CD4-positive, alpha-beta T cell treated with Interleukin-17A for 1 hour (primary cell): ENCODE measurements around the gene MYOZ3.
A peak's percentile ranks its signal among the peaks of the same experiment; 100 is the strongest.

ENCODE experiments used
- DNase-seq: peaks from one replicate; pipeline ENCODE4 v3.0.0-alpha.2; 2020

Gene MYOZ3

GRCh38 chr5:150660108-150660831 is 781 bp upstream of the MYOZ3 start:
- DNase-seq, result no peak

DNA sequence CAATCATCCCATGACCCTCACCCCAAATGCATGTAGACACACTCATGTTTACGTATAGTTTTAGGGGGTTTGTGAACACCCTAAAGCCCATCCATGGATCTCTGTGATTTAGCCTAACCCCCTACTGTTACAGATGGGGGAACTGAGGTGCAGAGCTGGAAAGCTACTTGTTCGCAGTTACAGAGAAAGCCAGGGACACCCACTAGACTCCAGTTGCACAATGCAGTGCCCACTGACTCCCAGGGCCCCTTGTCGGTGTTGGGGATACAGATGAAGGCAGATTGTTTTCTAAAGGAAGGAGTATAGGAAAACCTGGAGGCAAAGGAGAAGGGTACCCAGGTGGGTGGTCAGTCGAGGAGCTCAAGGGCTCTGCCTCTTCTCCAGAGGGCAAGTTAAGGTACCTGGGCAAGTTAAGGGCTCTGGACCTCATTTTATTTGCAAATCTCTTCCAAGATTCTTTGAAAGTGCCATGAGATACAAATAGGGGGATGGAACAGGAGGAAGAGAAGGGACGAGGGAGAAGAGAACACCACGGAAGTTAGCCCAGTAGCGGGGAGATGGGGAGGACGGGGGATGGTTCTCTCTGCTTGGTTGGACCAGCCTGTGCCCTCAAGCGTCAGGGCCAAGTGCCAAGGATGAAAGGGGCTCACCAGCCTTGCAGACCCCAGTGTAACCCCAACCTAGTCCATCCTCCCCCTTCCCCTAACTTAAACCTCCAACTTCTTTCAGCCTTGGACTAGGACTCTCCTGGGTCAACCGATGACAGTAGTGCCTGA is 958 bp downstream of the MYOZ3 start:
- DNase-seq, result no peak

- DNase-seq, result no peak
Measured at GRCh38 chr5:150662731-150663516, 1.9 kb downstream of the MYOZ3 start.

DNA sequence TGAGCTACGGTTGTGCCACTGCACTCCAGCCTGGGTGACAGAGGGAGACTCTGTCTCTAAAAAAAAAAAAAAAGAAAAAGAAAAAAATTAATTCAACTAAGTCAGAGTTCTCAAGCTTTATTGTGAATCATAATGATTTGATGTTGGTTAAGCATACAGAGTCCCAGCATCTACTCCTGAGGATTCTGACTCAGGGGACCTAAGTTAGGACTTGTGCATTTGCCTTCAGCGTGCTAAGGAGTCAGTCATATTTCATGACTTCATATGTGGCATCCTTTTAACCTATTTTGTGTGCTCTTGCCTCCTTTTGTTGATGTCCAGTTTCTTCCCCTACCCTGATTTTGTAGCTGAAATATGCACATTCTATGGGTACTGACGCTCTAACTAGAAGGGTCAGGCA is 2.9 kb downstream of the MYOZ3 start:
- DNase-seq, result no peak

DNA sequence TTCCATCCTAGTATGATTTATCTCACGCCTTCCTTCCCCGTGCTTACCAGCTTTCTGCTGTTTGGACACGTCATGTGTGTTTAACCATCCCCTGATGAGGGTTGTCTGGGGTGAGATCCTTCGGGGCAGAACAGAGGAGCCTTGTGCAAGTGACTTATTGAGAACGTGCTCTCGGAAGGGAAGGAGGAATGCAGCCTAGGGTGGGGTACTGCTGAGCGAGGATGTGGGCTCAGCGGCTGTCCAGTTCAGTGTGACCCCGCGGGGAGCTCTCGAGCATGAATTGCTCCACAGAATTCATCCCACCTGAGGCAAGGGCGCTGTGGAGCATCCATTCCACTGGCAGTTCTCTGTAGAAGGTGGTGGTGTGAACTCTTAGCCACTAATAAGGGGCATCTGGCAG is 4.0 kb downstream of the MYOZ3 start:
- DNase-seq, result no peak

DNA sequence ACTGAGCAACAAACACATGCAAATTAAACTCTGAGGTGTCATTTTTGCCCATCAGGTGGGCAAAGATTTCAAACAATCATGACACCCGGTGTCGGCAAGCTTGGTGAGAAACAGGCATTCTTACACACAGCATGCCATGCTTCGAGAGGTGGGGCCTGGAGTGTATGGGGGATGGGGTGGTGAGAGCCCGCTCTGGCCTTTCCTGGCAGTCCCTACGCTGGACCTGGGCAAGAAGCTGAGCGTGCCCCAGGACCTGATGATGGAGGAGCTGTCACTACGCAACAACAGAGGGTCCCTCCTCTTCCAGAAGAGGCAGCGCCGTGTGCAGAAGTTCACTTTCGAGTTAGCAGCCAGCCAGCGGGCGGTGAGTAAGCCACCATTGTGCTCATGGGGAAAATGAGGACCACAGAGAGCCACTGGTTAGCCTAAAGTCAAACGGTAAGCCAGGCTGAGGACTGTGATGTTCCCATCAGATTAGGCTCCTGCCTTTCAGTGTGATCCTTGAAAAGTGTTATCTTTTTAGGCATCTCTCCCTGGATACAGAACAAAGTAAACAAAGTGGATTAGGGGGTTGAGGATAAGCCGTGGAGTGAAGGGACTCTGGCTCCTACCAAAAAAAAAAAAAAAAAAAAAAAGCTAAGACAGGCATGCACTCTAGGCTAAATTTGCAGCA is 9.4 kb downstream of the MYOZ3 start:
- no peak for DNase-seq

DNA sequence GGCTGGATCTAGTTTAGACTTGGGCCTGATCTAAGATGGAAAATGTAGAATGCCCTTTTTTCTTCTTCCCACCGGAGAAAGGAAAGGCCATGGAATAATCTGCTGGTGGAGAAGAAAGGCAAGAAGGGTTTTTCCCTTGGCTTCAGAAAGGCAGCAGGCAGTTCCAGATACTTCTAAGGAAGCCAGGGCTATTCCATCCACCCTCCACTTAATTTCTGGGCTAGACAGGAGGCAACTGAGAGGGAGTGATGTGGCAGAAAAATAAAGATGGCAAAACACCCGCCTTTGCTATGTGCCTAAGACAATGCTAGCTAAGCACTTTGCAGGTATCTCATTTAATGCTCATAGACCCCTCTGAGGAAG is 9.9 kb downstream of the MYOZ3 start:
- DNase-seq, result no peak

- DNase-seq, result peak; percentile 10
Measured at GRCh38 chr5:150671509-150672236, 10.6 kb downstream of the MYOZ3 start.

DNA sequence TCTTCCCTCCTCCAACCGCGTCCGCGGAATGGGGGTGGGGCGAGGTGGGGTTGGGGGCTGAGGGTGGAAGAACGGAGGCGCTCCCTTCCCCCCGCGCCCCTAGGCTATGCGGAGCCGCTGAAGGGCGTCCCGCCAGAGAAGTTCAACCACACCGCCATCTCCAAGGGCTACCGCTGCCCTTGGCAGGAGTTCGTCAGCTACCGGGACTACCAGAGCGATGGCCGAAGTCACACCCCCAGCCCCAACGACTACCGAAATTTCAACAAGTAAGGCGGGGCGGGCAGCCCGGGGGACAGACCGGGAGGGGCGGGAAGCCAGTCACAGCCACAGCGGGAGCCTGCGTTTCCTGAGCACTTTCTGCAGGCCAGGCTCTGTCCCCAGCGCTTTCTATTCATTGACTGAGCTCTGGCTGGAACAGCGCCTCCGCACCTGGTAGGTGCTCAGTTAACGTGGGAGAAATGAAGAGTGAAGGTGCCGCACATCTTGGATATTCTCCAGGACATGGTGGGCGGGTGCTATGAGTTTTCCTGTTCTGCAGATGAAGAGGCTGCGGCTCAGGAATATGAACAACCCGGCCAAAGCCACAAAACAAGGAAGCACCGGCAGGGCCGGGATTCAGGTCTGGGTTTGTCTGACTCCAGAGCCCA is 11.3 kb downstream of the MYOZ3 start:
- DNase-seq, result peak; percentile 20

DNA sequence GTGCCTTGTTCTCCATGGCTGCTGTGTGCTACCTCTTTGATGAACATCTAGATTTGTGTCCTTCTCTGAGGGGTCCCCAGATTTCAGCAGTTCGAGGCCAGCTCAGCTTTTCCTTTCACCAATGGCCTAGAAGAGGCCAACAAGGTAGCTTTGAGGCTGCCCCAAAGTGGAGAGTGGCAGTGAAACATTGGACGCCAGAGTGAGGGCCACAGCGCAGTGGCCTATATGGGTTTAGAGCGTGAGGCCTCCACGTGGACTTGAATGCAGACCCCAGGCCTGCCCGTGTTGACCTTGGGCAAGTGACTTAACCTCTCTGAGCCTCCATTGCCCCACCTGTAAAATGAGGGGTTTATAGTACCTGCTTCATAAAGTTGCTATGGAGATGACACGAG is 11.8 kb downstream of the MYOZ3 start:
- DNase-seq, result no peak

DNA sequence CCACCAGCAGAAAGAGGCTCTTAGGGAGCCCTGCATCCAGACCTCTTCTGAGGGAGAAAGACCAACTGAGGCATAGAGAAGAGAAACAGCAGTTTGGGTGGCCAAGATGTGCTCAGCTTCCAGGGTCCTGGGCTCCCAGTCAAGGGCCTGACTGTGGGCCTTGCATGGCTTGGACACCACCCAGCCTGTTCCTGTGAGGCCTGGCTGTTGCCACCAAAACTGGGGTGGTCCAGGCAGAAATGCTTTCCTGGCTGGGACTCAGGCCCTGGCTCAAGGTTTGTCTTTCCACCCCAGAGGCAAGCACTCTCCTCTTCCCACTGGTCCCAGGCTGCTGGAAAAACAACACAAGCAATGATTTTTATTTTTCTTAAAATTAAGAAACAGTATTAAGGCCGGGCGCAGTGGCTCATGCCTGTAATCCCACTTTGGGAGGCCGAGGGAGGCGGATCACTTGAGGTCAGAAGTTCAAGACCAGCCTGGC is 13.3 kb downstream of the MYOZ3 start:
- DNase-seq, result no peak

GRCh38 chr5:150675069-150675468 is 14.0 kb downstream of the MYOZ3 start:
- DNase-seq, result no peak

- DNase-seq, result no peak
Measured at GRCh38 chr5:150676578-150676977, 15.5 kb downstream of the MYOZ3 start.

- no peak for DNase-seq
Measured at GRCh38 chr5:150689120-150689519, 28.1 kb downstream of the MYOZ3 start.

GRCh38 chr5:150690760-150691159 is 29.7 kb downstream of the MYOZ3 start:
- no peak for DNase-seq

DNA sequence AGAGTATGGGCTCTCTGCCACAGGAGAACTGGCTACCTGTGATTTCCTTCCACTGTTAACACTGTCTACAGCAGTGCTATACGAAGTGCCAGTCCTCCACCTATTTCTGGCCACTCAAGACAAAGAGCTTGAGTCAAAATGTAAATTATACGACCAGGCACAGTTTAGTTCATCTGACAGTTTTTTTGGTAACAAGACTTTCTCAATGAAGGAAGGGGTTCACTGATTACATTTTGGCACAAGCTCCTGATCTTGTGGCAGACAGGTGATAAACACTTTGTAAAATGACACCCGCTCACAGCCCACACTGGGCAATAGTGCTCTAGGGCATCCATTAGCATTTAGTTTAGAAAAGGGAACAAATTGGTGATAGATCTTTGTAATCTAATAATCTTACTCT is 31.2 kb downstream of the MYOZ3 start:
- no peak for DNase-seq

DNA sequence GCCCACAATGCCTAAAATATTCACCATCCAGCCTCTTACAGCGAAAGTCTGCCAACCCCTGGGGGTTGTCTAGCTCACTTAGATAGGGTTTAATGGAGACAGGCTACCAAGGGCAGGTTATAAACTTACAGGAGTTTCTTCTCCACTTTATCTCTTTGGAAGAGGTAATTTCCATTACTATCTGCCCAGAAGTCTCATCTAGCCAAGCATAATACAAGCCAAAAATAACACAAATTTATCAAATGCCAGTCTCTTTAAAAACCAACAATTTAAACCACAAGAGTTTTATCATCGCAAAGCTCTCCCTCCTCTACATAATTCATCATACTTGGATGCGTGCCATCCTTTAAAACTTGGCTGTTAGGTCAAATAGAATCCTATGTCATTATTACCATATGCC is 33.6 kb downstream of the MYOZ3 start:
- DNase-seq, result no peak

GRCh38 chr5:150700246-150700593 is 39.2 kb downstream of the MYOZ3 start:
- no peak for DNase-seq

DNA sequence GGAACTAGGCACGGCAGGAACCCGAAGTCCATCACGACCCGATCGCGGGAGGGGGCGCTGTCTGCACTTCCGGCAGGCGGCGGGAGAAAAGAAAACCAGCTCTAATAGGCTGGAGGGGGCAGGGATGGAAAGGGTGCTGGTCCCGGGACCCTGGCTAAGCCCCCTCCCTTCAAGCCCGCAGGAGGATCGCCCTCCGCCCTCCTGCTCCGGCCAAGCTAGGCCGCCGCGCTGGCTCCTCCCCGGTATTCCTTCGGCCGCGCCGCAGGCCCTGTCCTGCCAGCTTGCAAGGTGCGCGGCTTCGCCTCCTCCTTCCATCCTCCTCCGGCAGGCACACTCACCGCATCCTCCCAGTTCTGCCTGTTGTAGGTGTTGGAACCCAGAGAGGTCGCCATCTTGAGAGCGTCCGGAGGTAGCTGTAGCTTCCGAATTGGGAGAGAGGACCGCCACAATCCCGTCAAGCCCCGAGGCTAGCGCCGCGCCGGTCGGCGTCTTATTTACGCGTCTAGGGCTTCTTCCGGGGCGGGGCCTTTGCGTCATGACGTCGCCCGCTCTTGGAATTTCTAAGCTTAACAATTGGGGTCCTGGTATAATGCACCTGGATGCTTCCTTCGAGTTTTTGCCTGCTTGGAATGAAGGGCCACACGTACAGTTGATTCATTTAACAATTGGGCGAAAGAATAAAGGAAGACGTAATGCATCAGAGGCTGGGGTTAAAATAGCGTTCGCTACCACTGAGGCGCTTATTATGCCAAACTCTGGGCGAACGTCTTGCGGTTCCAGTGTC is 39.7 kb downstream of the MYOZ3 start, which contains the start of gene RBM22:
Gene RBM22, minus strand, starts transcription at position 469 of the 784 bp plus-strand sequence. Its CDS starts 77 bp downstream, at position 392.
- peak; percentile 93 for DNase-seq

DNA sequence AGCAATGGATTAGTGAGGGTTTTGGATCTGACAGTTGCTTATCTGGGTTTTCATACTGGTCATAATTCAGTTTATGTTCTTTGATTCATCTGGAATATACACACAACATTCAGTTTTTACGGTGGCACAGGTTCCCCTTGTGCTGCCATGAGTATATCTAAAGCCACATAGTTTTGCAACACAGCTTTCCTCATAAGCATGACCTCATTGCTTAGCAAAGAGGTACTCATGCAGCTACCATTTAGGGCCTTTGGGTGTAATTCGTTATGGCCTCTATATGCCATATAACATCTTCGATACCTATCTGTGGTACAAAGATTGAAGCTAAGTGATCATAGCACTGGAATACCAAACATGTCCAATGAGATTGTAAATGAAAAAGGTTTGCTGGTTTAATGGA is 42.7 kb downstream of the MYOZ3 start:
- no peak for DNase-seq
